Neural cell (in vitro differentiated cells): ENCODE data around the gene NMU. TPM values are rescaled to one million over a fixed set of nuclear protein-coding genes. Genes with fewer than 3 reads are reported as not detected.
"Not testable (repeated sequence)": the region's sequence is repeated elsewhere in the genome, so short reads cannot be mapped to it uniquely, and the experiment has no call there.

Experiments used
- H2AFZ ChIP-seq: fragments of 200-600, 300-800 bp; sonication (generic), shearing (Covaris generic); 2 replicates; pipeline ENCODE4 v1.6.0; 2014; ENCODE audit warnings: low read depth, mild to moderate bottlenecking, antibody characterized with exemption, low read length, moderate library complexity
- H3F3A ChIP-seq: fragments of 200-600 bp; shearing (Covaris generic); 2 replicates; pipeline ENCODE4 v1.6.1; 2016; ENCODE audit warnings: mild to moderate bottlenecking, moderate library complexity, mixed read lengths, antibody characterized with exemption, low read length; ENCODE audit not compliant: insufficient read depth, poor library complexity, severe bottlenecking
- H3K27ac ChIP-seq: fragments of 200-600, 300-800 bp; sonication (generic), shearing (Covaris generic); 2 replicates; pipeline ENCODE4 v1.5.1; 2014; ENCODE audit warnings: mild to moderate bottlenecking, low read length, moderate library complexity
- H3K27me3 ChIP-seq: fragments of 300-800, 200-600 bp; sonication (generic), shearing (Covaris generic); 2 replicates; pipeline ENCODE4 v1.6.0; 2014; ENCODE audit warnings: mild to moderate bottlenecking, low read depth, low read length, moderate library complexity; ENCODE audit not compliant: insufficient read depth
- H3K36me3 ChIP-seq: fragments of 300-800, 200-600 bp; sonication (generic), shearing (Covaris generic); 2 replicates; pipeline ENCODE4 v1.5.1; 2014; ENCODE audit warnings: mild to moderate bottlenecking, antibody characterized with exemption, low read length, moderate library complexity; ENCODE audit not compliant: insufficient read depth
- H3K4me2 ChIP-seq: fragments of 300-800, 200-600 bp; sonication (generic), shearing (Covaris generic); 2 replicates; pipeline ENCODE4 v1.6.0; 2014; ENCODE audit warnings: mild to moderate bottlenecking, low read length
- H3K4me3 ChIP-seq: fragments of 300-800, 200-600 bp; sonication (generic), shearing (Covaris generic); 2 replicates; pipeline ENCODE4 v1.5.1; 2014; ENCODE audit warnings: mild to moderate bottlenecking, low read length, moderate library complexity
- H3K79me2 ChIP-seq: fragments of 200-600 bp; shearing (Covaris generic); replicated peaks from 2 replicates; pipeline ENCODE4 v1.6.0; 2014; ENCODE audit warnings: mild to moderate bottlenecking, low read length, moderate library complexity; ENCODE audit not compliant: insufficient read depth
- H3K9ac ChIP-seq: fragments of 300-800, 200-600 bp; sonication (generic), shearing (Covaris generic); 2 replicates; pipeline ENCODE4 v1.6.1; 2016; ENCODE audit warnings: mild to moderate bottlenecking, low read length, mixed read lengths
- H3K9me2 ChIP-seq: fragments of 200-600 bp; shearing (Covaris generic); 2 replicates; pipeline ENCODE4 v1.6.1; 2016; ENCODE audit warnings: mild to moderate bottlenecking, low read length, mixed read lengths; ENCODE audit not compliant: insufficient read depth
- H3K9me3 ChIP-seq: fragments of 200-600, 300-800 bp; sonication (generic), shearing (Covaris generic); 2 replicates; pipeline ENCODE4 v1.6.1; 2016; ENCODE audit warnings: mild to moderate bottlenecking, mixed run types, low read length, moderate library complexity, mixed read lengths
- H4K20me1 ChIP-seq: fragments of 200-600 bp; shearing (Covaris generic); 2 replicates; pipeline ENCODE4 v1.6.1; 2016; ENCODE audit warnings: mild to moderate bottlenecking, mixed run types; ENCODE audit not compliant: insufficient read depth
- CTCF ChIP-seq: fragments of 450-650 bp; IDR thresholded peaks from 2 replicates; pipeline ENCODE4 v1.5.1; 2014; ENCODE audit warnings: antibody characterized with exemption, mild to moderate bottlenecking, moderate library complexity; ENCODE audit not compliant: poor library complexity, severe bottlenecking
- EP300 ChIP-seq: fragments of 450-650 bp; conservative IDR thresholded peaks from 2 replicates; pipeline ENCODE4 v1.6.1; 2014; ENCODE audit warnings: antibody characterized with exemption, mild to moderate bottlenecking, moderate library complexity; ENCODE audit not compliant: poor library complexity, severe bottlenecking
- EZH2 ChIP-seq: fragments of 200-600, 300-800 bp; shearing (Covaris generic), sonication (generic); IDR thresholded peaks from 2 replicates; pipeline ENCODE4 v1.6.1; 2014; ENCODE audit warnings: antibody characterized with exemption, low read length, borderline replicate concordance, mild to moderate bottlenecking; ENCODE audit not compliant: insufficient read depth, poor library complexity, severe bottlenecking
- MXI1 ChIP-seq: fragments of 450-650 bp; conservative IDR thresholded peaks from 2 replicates; pipeline ENCODE4 v1.6.1; 2014; ENCODE audit warnings: antibody characterized with exemption, mild to moderate bottlenecking; ENCODE audit not compliant: poor library complexity, severe bottlenecking
- POLR2AphosphoS5 ChIP-seq: IDR thresholded peaks from 2 replicates; pipeline ENCODE4 v1.6.1; 2012
- RAD21 ChIP-seq: fragments of 450-650 bp; conservative IDR thresholded peaks from 2 replicates; pipeline ENCODE4 v1.6.1; 2014; ENCODE audit warnings: antibody characterized with exemption, mild to moderate bottlenecking, moderate library complexity
- SMC3 ChIP-seq: fragments of 450-650 bp; conservative IDR thresholded peaks from 2 replicates; pipeline ENCODE4 v1.6.1; 2014; ENCODE audit warnings: antibody characterized with exemption, mild to moderate bottlenecking, moderate library complexity; ENCODE audit not compliant: poor library complexity
- TAF1 ChIP-seq: IDR thresholded peaks from 2 replicates; pipeline ENCODE4 v1.6.1; 2012; ENCODE audit warnings: low read depth
- polyA plus RNA-seq: library from polyadenylated mRNA; depleted of rRNA; stranded (reverse); fragments of >200 nt; gene quantifications from 2 replicates; pipeline ENCODE4 v1.2.3, GENCODE V29; 2014
- TF ChIP-seq, protein P1 (sequence below): IDR thresholded peaks from 2 replicates; pipeline ENCODE4 v1.6.1; 2012; ENCODE audit warnings: borderline replicate concordance

Gene NMU
- polyA plus RNA-seq, 1 donor from 2014 or later, result 47.2 TPM

DNA sequence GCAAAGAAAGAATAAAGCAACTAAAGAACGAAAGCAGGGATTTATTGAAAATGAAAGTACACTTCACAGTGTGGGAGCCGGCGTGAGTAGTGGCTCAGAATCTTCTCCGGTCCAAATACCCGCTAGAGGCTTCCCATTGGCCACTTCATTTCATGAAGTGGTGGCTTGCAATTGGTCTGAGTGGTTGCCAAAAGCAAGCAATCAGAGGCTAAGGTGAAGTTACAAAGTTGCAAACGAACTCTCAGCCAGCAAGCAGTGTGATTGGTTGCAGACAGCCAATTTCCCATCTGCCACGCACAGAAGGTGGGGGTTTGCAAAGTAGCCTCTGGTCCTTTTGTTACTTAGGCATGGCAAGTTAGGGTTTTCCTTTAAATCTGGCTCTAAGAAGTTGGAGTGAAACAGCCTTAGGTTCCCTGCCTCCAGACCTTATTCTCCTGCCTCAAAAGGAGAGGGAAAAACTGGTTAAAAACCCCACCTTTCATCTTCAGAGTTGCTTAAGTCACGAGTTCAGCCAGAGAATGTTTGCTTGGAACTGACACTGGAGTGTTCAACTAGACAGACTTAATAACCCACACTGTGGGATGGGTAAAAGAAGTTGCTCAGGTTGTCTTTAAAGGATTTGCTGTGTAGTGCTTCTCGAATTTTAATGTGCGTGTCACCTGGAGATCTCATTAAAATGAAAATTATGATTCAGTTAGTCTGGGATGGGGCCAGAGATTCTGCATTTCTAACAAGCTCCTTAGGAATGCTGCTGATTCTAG, 82.5 kb downstream of the NMU start:
- Histone ChIP-seq H3K79me2 (no peaks in the 10 kb centered on the region), H3K9me2 (no peaks in the 10 kb centered on the region), H3K4me3 (no peak overlapping the region)

GRCh38 chr4:55551964-55552363, 84.1 kb downstream of the NMU start:
- H3K9ac ChIP-seq, H3K9me3 ChIP-seq, H3K27ac ChIP-seq, H2AFZ ChIP-seq, H3K9me2 ChIP-seq, H3K79me2 ChIP-seq, H3K4me2 ChIP-seq, H3K36me3 ChIP-seq, H4K20me1 ChIP-seq, H3K27me3 ChIP-seq, H3F3A ChIP-seq, H3K4me3 ChIP-seq: not testable (repeated sequence)

More for the DNA sequence above, 82.5 kb downstream of the NMU start:
- no peaks in the 10 kb centered on the region for H3K9me3 ChIP-seq
- no peaks in the 10 kb centered on the region for H3K36me3 ChIP-seq
- H3F3A ChIP-seq, result no peaks in the 10 kb centered on the region
- no peak overlapping the region for H3K9ac ChIP-seq
- no peaks in the 10 kb centered on the region for H4K20me1 ChIP-seq
- H3K27ac ChIP-seq, result no peak overlapping the region
- no peak for TF ChIP-seq RAD21
- TF ChIP-seq POLR2AphosphoS5, result no peak
- TF ChIP-seq EP300, result no peak
- TF ChIP-seq CTCF, result no peak
- TF ChIP-seq TAF1, result no peak
- TF ChIP-seq EZH2, result no peak
- TF ChIP-seq MXI1, result no peak
- no peak for TF ChIP-seq SMC3
- TF ChIP-seq, protein P1, sequence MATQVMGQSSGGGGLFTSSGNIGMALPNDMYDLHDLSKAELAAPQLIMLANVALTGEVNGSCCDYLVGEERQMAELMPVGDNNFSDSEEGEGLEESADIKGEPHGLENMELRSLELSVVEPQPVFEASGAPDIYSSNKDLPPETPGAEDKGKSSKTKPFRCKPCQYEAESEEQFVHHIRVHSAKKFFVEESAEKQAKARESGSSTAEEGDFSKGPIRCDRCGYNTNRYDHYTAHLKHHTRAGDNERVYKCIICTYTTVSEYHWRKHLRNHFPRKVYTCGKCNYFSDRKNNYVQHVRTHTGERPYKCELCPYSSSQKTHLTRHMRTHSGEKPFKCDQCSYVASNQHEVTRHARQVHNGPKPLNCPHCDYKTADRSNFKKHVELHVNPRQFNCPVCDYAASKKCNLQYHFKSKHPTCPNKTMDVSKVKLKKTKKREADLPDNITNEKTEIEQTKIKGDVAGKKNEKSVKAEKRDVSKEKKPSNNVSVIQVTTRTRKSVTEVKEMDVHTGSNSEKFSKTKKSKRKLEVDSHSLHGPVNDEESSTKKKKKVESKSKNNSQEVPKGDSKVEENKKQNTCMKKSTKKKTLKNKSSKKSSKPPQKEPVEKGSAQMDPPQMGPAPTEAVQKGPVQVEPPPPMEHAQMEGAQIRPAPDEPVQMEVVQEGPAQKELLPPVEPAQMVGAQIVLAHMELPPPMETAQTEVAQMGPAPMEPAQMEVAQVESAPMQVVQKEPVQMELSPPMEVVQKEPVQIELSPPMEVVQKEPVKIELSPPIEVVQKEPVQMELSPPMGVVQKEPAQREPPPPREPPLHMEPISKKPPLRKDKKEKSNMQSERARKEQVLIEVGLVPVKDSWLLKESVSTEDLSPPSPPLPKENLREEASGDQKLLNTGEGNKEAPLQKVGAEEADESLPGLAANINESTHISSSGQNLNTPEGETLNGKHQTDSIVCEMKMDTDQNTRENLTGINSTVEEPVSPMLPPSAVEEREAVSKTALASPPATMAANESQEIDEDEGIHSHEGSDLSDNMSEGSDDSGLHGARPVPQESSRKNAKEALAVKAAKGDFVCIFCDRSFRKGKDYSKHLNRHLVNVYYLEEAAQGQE, result no peak
- no peak overlapping the region for H2AFZ ChIP-seq
- H3K27me3 ChIP-seq, result no peaks in the 10 kb centered on the region
- H3K4me2 ChIP-seq, result no peak overlapping the region

DNA sequence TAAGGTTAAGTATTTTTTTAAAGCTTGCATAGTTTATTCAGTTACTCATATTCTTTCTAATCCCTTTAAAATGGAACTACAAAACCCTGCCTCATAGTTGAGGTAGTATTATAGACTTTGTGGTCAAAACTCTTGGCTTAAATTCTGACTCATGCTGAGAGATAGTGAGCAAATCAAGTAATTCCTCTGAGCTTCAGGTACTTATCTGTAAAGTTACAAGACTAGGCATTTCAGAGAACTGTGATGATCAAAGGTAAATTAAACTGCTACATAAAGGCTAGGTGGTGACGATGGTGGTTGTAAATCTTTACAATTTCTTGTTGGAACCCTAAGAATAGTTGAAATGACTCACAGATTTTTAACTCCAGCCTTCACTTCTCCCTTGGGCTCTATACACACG, 86.2 kb downstream of the NMU start:
- peaks cover under 1% of the 10 kb centered on the region for H3K79me2 ChIP-seq
- no peaks in the 10 kb centered on the region for H3K9me2 ChIP-seq
- H3K4me3 ChIP-seq, result no peak overlapping the region
- H3F3A ChIP-seq, result peaks cover 7% of the 10 kb centered on the region
- H2AFZ ChIP-seq, result no peak overlapping the region
- no peaks in the 10 kb centered on the region for H3K9me3 ChIP-seq
- no peaks in the 10 kb centered on the region for H4K20me1 ChIP-seq
- H3K9ac ChIP-seq, result no peak overlapping the region
- no peaks in the 10 kb centered on the region for H3K27me3 ChIP-seq
- no peak overlapping the region for H3K4me2 ChIP-seq
- TF ChIP-seq EZH2 (no peak), SMC3 (no peak), RAD21 (no peak), MXI1 (no peak), CTCF (no peak), TAF1 (no peak), POLR2AphosphoS5 (no peak), EP300 (no peak)
- TF ChIP-seq, protein P1, result no peak
- H3K36me3 ChIP-seq, result no peaks in the 10 kb centered on the region
- no peak overlapping the region for H3K27ac ChIP-seq
